Neural cell (in vitro differentiated cells): Measurements from ENCODE around the gene ATP13A1. TPM values are rescaled to one million over a fixed set of nuclear protein-coding genes. Genes with fewer than 3 reads are reported as not detected.

Experiments
- H2AFZ ChIP-seq: fragments of 200-600, 300-800 bp; sonication (generic), shearing (Covaris generic); 2 replicates; pipeline ENCODE4 v1.6.0; 2014; ENCODE audit warnings: low read depth, mild to moderate bottlenecking, antibody characterized with exemption, low read length, moderate library complexity
- H3F3A ChIP-seq: fragments of 200-600 bp; shearing (Covaris generic); 2 replicates; pipeline ENCODE4 v1.6.1; 2016; ENCODE audit warnings: mild to moderate bottlenecking, moderate library complexity, mixed read lengths, antibody characterized with exemption, low read length; ENCODE audit not compliant: insufficient read depth, poor library complexity, severe bottlenecking
- H3K27ac ChIP-seq: fragments of 200-600, 300-800 bp; sonication (generic), shearing (Covaris generic); 2 replicates; pipeline ENCODE4 v1.5.1; 2014; ENCODE audit warnings: mild to moderate bottlenecking, low read length, moderate library complexity
- H3K27me3 ChIP-seq: fragments of 300-800, 200-600 bp; sonication (generic), shearing (Covaris generic); 2 replicates; pipeline ENCODE4 v1.6.0; 2014; ENCODE audit warnings: mild to moderate bottlenecking, low read depth, low read length, moderate library complexity; ENCODE audit not compliant: insufficient read depth
- H3K36me3 ChIP-seq: fragments of 300-800, 200-600 bp; sonication (generic), shearing (Covaris generic); 2 replicates; pipeline ENCODE4 v1.5.1; 2014; ENCODE audit warnings: mild to moderate bottlenecking, antibody characterized with exemption, low read length, moderate library complexity; ENCODE audit not compliant: insufficient read depth
- H3K4me2 ChIP-seq: fragments of 300-800, 200-600 bp; sonication (generic), shearing (Covaris generic); 2 replicates; pipeline ENCODE4 v1.6.0; 2014; ENCODE audit warnings: mild to moderate bottlenecking, low read length
- H3K4me3 ChIP-seq: fragments of 300-800, 200-600 bp; sonication (generic), shearing (Covaris generic); 2 replicates; pipeline ENCODE4 v1.5.1; 2014; ENCODE audit warnings: mild to moderate bottlenecking, low read length, moderate library complexity
- H3K79me2 ChIP-seq: fragments of 200-600 bp; shearing (Covaris generic); replicated peaks from 2 replicates; pipeline ENCODE4 v1.6.0; 2014; ENCODE audit warnings: mild to moderate bottlenecking, low read length, moderate library complexity; ENCODE audit not compliant: insufficient read depth
- H3K9ac ChIP-seq: fragments of 300-800, 200-600 bp; sonication (generic), shearing (Covaris generic); 2 replicates; pipeline ENCODE4 v1.6.1; 2016; ENCODE audit warnings: mild to moderate bottlenecking, low read length, mixed read lengths
- H3K9me2 ChIP-seq: fragments of 200-600 bp; shearing (Covaris generic); 2 replicates; pipeline ENCODE4 v1.6.1; 2016; ENCODE audit warnings: mild to moderate bottlenecking, low read length, mixed read lengths; ENCODE audit not compliant: insufficient read depth
- H3K9me3 ChIP-seq: fragments of 200-600, 300-800 bp; sonication (generic), shearing (Covaris generic); 2 replicates; pipeline ENCODE4 v1.6.1; 2016; ENCODE audit warnings: mild to moderate bottlenecking, mixed run types, low read length, moderate library complexity, mixed read lengths
- H4K20me1 ChIP-seq: fragments of 200-600 bp; shearing (Covaris generic); 2 replicates; pipeline ENCODE4 v1.6.1; 2016; ENCODE audit warnings: mild to moderate bottlenecking, mixed run types; ENCODE audit not compliant: insufficient read depth
- CTCF ChIP-seq: fragments of 450-650 bp; IDR thresholded peaks from 2 replicates; pipeline ENCODE4 v1.5.1; 2014; ENCODE audit warnings: antibody characterized with exemption, mild to moderate bottlenecking, moderate library complexity; ENCODE audit not compliant: poor library complexity, severe bottlenecking
- EP300 ChIP-seq: fragments of 450-650 bp; conservative IDR thresholded peaks from 2 replicates; pipeline ENCODE4 v1.6.1; 2014; ENCODE audit warnings: antibody characterized with exemption, mild to moderate bottlenecking, moderate library complexity; ENCODE audit not compliant: poor library complexity, severe bottlenecking
- EZH2 ChIP-seq: fragments of 200-600, 300-800 bp; shearing (Covaris generic), sonication (generic); IDR thresholded peaks from 2 replicates; pipeline ENCODE4 v1.6.1; 2014; ENCODE audit warnings: antibody characterized with exemption, low read length, borderline replicate concordance, mild to moderate bottlenecking; ENCODE audit not compliant: insufficient read depth, poor library complexity, severe bottlenecking
- MXI1 ChIP-seq: fragments of 450-650 bp; conservative IDR thresholded peaks from 2 replicates; pipeline ENCODE4 v1.6.1; 2014; ENCODE audit warnings: antibody characterized with exemption, mild to moderate bottlenecking; ENCODE audit not compliant: poor library complexity, severe bottlenecking
- POLR2AphosphoS5 ChIP-seq: IDR thresholded peaks from 2 replicates; pipeline ENCODE4 v1.6.1; 2012
- RAD21 ChIP-seq: fragments of 450-650 bp; conservative IDR thresholded peaks from 2 replicates; pipeline ENCODE4 v1.6.1; 2014; ENCODE audit warnings: antibody characterized with exemption, mild to moderate bottlenecking, moderate library complexity
- REST ChIP-seq: IDR thresholded peaks from 2 replicates; pipeline ENCODE4 v1.6.1; 2012; ENCODE audit warnings: borderline replicate concordance
- SMC3 ChIP-seq: fragments of 450-650 bp; conservative IDR thresholded peaks from 2 replicates; pipeline ENCODE4 v1.6.1; 2014; ENCODE audit warnings: antibody characterized with exemption, mild to moderate bottlenecking, moderate library complexity; ENCODE audit not compliant: poor library complexity
- TAF1 ChIP-seq: IDR thresholded peaks from 2 replicates; pipeline ENCODE4 v1.6.1; 2012; ENCODE audit warnings: low read depth
- polyA plus RNA-seq: library from polyadenylated mRNA; depleted of rRNA; stranded (reverse); fragments of >200 nt; gene quantifications from 2 replicates; pipeline ENCODE4 v1.2.3, GENCODE V29; 2014

Gene ATP13A1
- polyA plus RNA-seq, 1 donor from 2014 or later: 63.5 TPM

- no peaks in the 10 kb centered on the region for H3K27me3 ChIP-seq
- no peak overlapping the region for H3K4me3 ChIP-seq
- H3K27ac ChIP-seq: no peak overlapping the region
- H3K9me2 ChIP-seq: no peaks in the 10 kb centered on the region
- H2AFZ ChIP-seq: no peak overlapping the region
- H4K20me1 ChIP-seq: no peaks in the 10 kb centered on the region
- no peaks in the 10 kb centered on the region for H3F3A ChIP-seq
- no peak overlapping the region for H3K9ac ChIP-seq
- H3K36me3 ChIP-seq: no peaks in the 10 kb centered on the region
- H3K9me3 ChIP-seq: no peaks in the 10 kb centered on the region
- no peaks in the 10 kb centered on the region for H3K79me2 ChIP-seq
- TF ChIP-seq CTCF: no peak
- no peak overlapping the region for H3K4me2 ChIP-seq
Measured at GRCh38 chr19:19649155-19649554, 14.3 kb downstream of the ATP13A1 start.

- Histone ChIP-seq H3K36me3 (no peaks in the 10 kb centered on the region), H2AFZ (no peak overlapping the region), H3K9me2 (no peaks in the 10 kb centered on the region), H3K79me2 (peaks cover 2% of the 10 kb centered on the region), H3F3A (no peaks in the 10 kb centered on the region), H3K27me3 (no peaks in the 10 kb centered on the region), H3K9me3 (no peaks in the 10 kb centered on the region), H4K20me1 (no peaks in the 10 kb centered on the region), H3K4me3 (no peak overlapping the region), H3K9ac (no peak overlapping the region), H3K27ac (no peak overlapping the region), H3K4me2 (no peak overlapping the region)
- TF ChIP-seq SMC3 (no peak), TAF1 (no peak), EP300 (no peak), MXI1 (no peak), EZH2 (no peak), REST (no peak), POLR2AphosphoS5 (no peak), RAD21 (no peak), CTCF (no peak)
Measured at GRCh38 chr19:19647037-19647835, 16.2 kb downstream of the ATP13A1 start.
